GM12878 (cell line): ENCODE measurements around the gene RIN1. TPM values are rescaled to one million over a fixed set of nuclear protein-coding genes. Genes with fewer than 3 reads are reported as not detected.

Experiments
- ATAC-seq: fragments of 200-7000 bp; cut with Tn5 transposase; 3 replicates; pipeline ENCODE4 v1.9.1; 2020; ENCODE audit warnings: mild to moderate bottlenecking, moderate library complexity
- BruUV-seq: library from RNA; stranded (reverse); fragments of 400-500 nt; replicated peaks from 2 replicates; lab custom pipeline; 2021; lab: Mats Ljungman, UMichigan
- CTCF ChIA-PET: fragments of 300-600 bp; sonication (Branson Sonifier 250); formaldehyde crosslinking; extraction: SDS; loops from one replicate; lab custom pipeline; 2021; ENCODE audit warnings: inconsistent platforms; lab: Yijun Ruan, JAX
- POLR2A ChIA-PET: fragments of 350-600 bp; formaldehyde crosslinking; extraction: SDS; loops from one replicate; lab custom pipeline; 2021; ENCODE audit warnings: inconsistent platforms; lab: Charles Lee
- RAD21 ChIA-PET: fragments of 300-600 bp; sonication (Branson Sonifier 250); formaldehyde crosslinking; loops from one replicate; lab custom pipeline; 2023; ENCODE audit warnings: antibody characterized with exemption; ENCODE audit not compliant: unreplicated experiment; lab: Charles Lee
- SMC1A ChIA-PET: fragments of 300-600 bp; sonication (Branson Sonifier 250); formaldehyde crosslinking; loops from one replicate; lab custom pipeline; 2023; ENCODE audit not compliant: unreplicated experiment, uncharacterized antibody; lab: Charles Lee
- DNase-seq: peaks from one replicate; pipeline ENCODE4 v3.0.0-alpha.2; 2011; ENCODE audit warnings: low read depth, low spot score
- FAIRE-seq: peaks from 3 replicates; lab custom pipeline; 2011; peaks lifted over from hg19 to GRCh38; lab: Jason Lieb, UNC
- H2AFZ ChIP-seq: 2 replicates; pipeline ENCODE4 v1.6.0; 2011; ENCODE audit warnings: low read depth, low read length, control low read depth; ENCODE audit not compliant: control insufficient read depth
- H3K27ac ChIP-seq: 2 replicates; pipeline ENCODE4 v1.5.1; 2011; ENCODE audit warnings: control low read depth; ENCODE audit not compliant: control insufficient read depth, insufficient read depth
- H3K27me3 ChIP-seq, 2 experiments: replicated peaks in 1 of 2; 2 replicates each; pipeline versions ENCODE4 v1.6.0 to v1.6.1; 2011; ENCODE audit warnings: low read length in 1 of 2; ENCODE audit not compliant: control insufficient read depth in 2 of 2, insufficient read depth in 2 of 2
- H3K36me3 ChIP-seq, 2 experiments: 2 replicates each; pipeline ENCODE4 v1.5.1; 2011; ENCODE audit warnings: low read length in 1 of 2; ENCODE audit not compliant: control insufficient read depth in 2 of 2, insufficient read depth in 2 of 2
- H3K4me1 ChIP-seq: 2 replicates; pipeline ENCODE4 v1.6.1; 2011; ENCODE audit warnings: mild to moderate bottlenecking, low read length, moderate library complexity, mixed read lengths; ENCODE audit not compliant: control insufficient read depth, insufficient read depth
- H3K4me2 ChIP-seq: 2 replicates; pipeline ENCODE4 v1.6.0; 2011; ENCODE audit warnings: control low read depth; ENCODE audit not compliant: control insufficient read depth, insufficient read depth
- H3K4me3 ChIP-seq: fragments of 200-600 bp; sonication (generic); 2 replicates; pipeline ENCODE4 v1.5.1; 2016
- H3K79me2 ChIP-seq: 2 replicates; pipeline ENCODE4 v1.6.0; 2011; ENCODE audit warnings: low read length; ENCODE audit not compliant: control insufficient read depth, insufficient read depth
- H3K9ac ChIP-seq: 2 replicates; pipeline ENCODE4 v1.8.0; 2011; ENCODE audit warnings: low read length, control low read depth, mixed read lengths; ENCODE audit not compliant: control insufficient read depth, insufficient read depth
- H3K9me3 ChIP-seq: replicated peaks from 3 replicates; pipeline ENCODE4 v1.5.1; 2011; ENCODE audit warnings: mild to moderate bottlenecking, low read length; ENCODE audit not compliant: control insufficient read depth, insufficient read depth
- H4K20me1 ChIP-seq: 2 replicates; pipeline ENCODE4 v1.6.0; 2011; ENCODE audit not compliant: control insufficient read depth, insufficient read depth
- CEBPB ChIP-seq, 2 experiments: fragments of 150-350 bp in 1 of 2; IDR thresholded peaks; 2 replicates each; pipeline ENCODE4 v1.6.1; 2012 to 2014; ENCODE audit warnings: low read depth in 2 of 2, low read length in 2 of 2, borderline replicate concordance in 1 of 2, inconsistent platforms in 1 of 2
- CHD2 ChIP-seq: IDR thresholded peaks from 2 replicates; pipeline ENCODE4 v1.6.1; 2011; ENCODE audit warnings: low read depth, low read length, improper control_type of control experiment, borderline replicate concordance
- E2F8 ChIP-seq: fragments of 450-650 bp; IDR thresholded peaks from 2 replicates; pipeline ENCODE4 v1.6.1; 2018; ENCODE audit warnings: mild to moderate bottlenecking, low read depth, moderate library complexity; ENCODE audit not compliant: partially characterized antibody
- ELK1 ChIP-seq: IDR thresholded peaks from 2 replicates; pipeline ENCODE4 v1.6.1; 2012; ENCODE audit warnings: low read depth, low read length, improper control_type of control experiment
- MLLT1 ChIP-seq: fragments of 450-650 bp; IDR thresholded peaks from 2 replicates; pipeline ENCODE4 v1.6.1; 2016; ENCODE audit warnings: mild to moderate bottlenecking
- POU2F2 ChIP-seq: IDR thresholded peaks from 3 replicates; pipeline ENCODE4 v1.6.1; 2011; ENCODE audit warnings: low read depth, mild to moderate bottlenecking, low read length, borderline replicate concordance
- RFX5 ChIP-seq: IDR thresholded peaks from 2 replicates; pipeline ENCODE4 v1.6.1; 2011; ENCODE audit warnings: low read depth, low read length, improper control_type of control experiment
- SPI1 ChIP-seq: IDR thresholded peaks from 2 replicates; pipeline ENCODE4 v1.6.1; 2011; ENCODE audit warnings: low read depth, mild to moderate bottlenecking, low read length, moderate library complexity, borderline replicate concordance; ENCODE audit not compliant: insufficient read depth
- TARDBP ChIP-seq: IDR thresholded peaks from 2 replicates; pipeline ENCODE4 v1.6.1; 2016; ENCODE audit warnings: borderline replicate concordance
- WGBS: methylation state at CpG from one replicate; pipeline ENCODE4 v1.1.6; 2016; ENCODE audit warnings: low lambda C conversion rate; ENCODE audit not compliant: insufficient replicate concordance, insufficient coverage; ENCODE audit errors: missing lambda C conversion rate; 5-methylcytosine and 5-hydroxymethylcytosine counted together
- in situ Hi-C: fragments of 300-500 bp; cut with MboI; formaldehyde crosslinking; loops from 9 replicates; pipeline ENCODE4 v1.14.3; 2018; ENCODE audit warnings: mixed read lengths
- intact Hi-C: fragments of 100-400 bp; cut with micrococcal nuclease; formaldehyde crosslinking; loops from one replicate; pipeline ENCODE4 v1.14.2; 2022; ENCODE audit not compliant: unreplicated experiment
- polyA plus RNA-seq, 11 experiments: library from polyadenylated mRNA; depleted of rRNA in 4 of 11; unstranded in 6 of 11; stranded (reverse) in 5 of 11; fragments of >200 nt; fragmentation: Nextera tagmentation in 4 of 11; fragmentation: Illumina TruSeq in 1 of 11; extraction: Ambion mirVana in 4 of 11; extraction: Trizol in 1 of 11; gene quantifications; 1 replicate in 1 of 11; 2 replicates in 10 of 11; pipeline versions ENCODE4 v1.2.1 to v1.2.3, GENCODE V29; 2011 to 2016; ENCODE audit warnings: inconsistent platforms in 2 of 11, missing spikeins in 2 of 11, low read depth in 1 of 11
- total RNA-seq, 4 experiments: library from RNA; depleted of rRNA in 3 of 4; stranded (reverse); fragments of >200 nt in 3 of 4; fragmentation: Illumina TruSeq in 1 of 4; extraction: Trizol in 1 of 4; gene quantifications; 2 replicates each; pipeline versions ENCODE4 v1.2.1 to v1.2.3, GENCODE V29; 2013 to 2021

RIN1 gene
- total and polyA plus RNA-seq, 10 of the 15 experiments (the other 5 are each of a cell fraction or from before 2014, with no cell fraction given) = 0.04 to 0.69 (median 0.22) TPM; not detected in 1

GRCh38 chr11:66340596-66341501, 4.6 kb upstream of the RIN1 start (continued):
- no peak for TF ChIP-seq MLLT1
- no peak for TF ChIP-seq E2F8

- Histone ChIP-seq H3K4me2 (no peak overlapping the region), H3K27me3 (no peaks in the 10 kb centered on the region), H3K9me3 (no peaks in the 10 kb centered on the region), H2AFZ (no peak overlapping the region), H3K27ac (no peak overlapping the region), H4K20me1 (no peaks in the 10 kb centered on the region), H3K36me3 (peaks cover 0 to 19% of the 10 kb centered on the region in 2 experiments; a peak in 3 of 4 replicates), H3K9ac (no peak overlapping the region), H3K4me3 (no peak overlapping the region), H3K79me2 (peaks cover 17% of the 10 kb centered on the region), H3K4me1 (peaks cover 26% of the 10 kb centered on the region)
- RAD21 ChIA-PET = no interaction called here
- no peak for ATAC-seq
- 75% methylated on average over 14 of the region's 14 CpGs for WGBS
- intact Hi-C loops (no loop called here), in situ Hi-C loops (no loop called here)
- no peak for DNase-seq
- CTCF ChIA-PET = interaction anchor here (0.6 to 1.6 kb wide), 2 partner anchors 28 to 44 kb away, joined by 3 to 6 read pairs; no protein-coding TSS in a partner anchor
- BruUV-seq = no TSS peak
- POLR2A ChIA-PET = interaction anchor here (0.9 kb wide), 1 partner anchor 31 kb away, joined by 4 read pairs; no protein-coding TSS in a partner anchor
- FAIRE-seq = no peak
- SMC1A ChIA-PET = interaction anchor here (1.2 kb wide), 1 partner anchor 46 kb away, joined by 3 read pairs; no protein-coding TSS in a partner anchor
- TF ChIP-seq TARDBP (no peak), CEBPB (IDR thresholded peaks at IDR 0.05; ENCODE audit: borderline replicate concordance in 1 of 2, low read depth in 2 of 2, low read length in 2 of 2) (no peak), ELK1 (no peak), POU2F2 (no peak), CHD2 (no peak), SPI1 (no peak), RFX5 (no peak)
Observed at GRCh38 chr11:66339686-66340483, 3.7 kb upstream of the RIN1 start.
